Activated T-cell treated with anti-CD3 and anti-CD28 coated beads, Interleukin-2, amount 50 U/mL, for 72 hours (primary cell): ENCODE measurements around the gene OR51V1. TPM values are rescaled to one million over a fixed set of nuclear protein-coding genes. Genes with fewer than 3 reads are reported as not detected.

Experiments
- ATAC-seq, 2 donors: fragments of 150-1000 bp; cut with Tn5 transposase; replicated peaks in 1 of 2; 2 replicates each; pipeline ENCODE4 v1.10.0; 2021; ENCODE audit warnings: moderate library complexity in 2 of 2, mild to moderate bottlenecking in 1 of 2
- DNase-seq, 2 donors: peaks; one replicate each; pipeline ENCODE4 v3.0.0; 2021 to 2022; ENCODE audit warnings: mixed read lengths in 1 of 2
- H3K27ac Mint-ChIP-seq: one replicate; pipeline ENCODE4 v1.8.0; 2022; ENCODE audit warnings: mild to moderate bottlenecking, moderate library complexity, mixed read lengths
- H3K27me3 Mint-ChIP-seq: one replicate; pipeline ENCODE4 v1.8.0; 2022; ENCODE audit warnings: low read depth, mixed read lengths
- H3K36me3 Mint-ChIP-seq, 2 donors: one replicate each; pipeline ENCODE4 v1.8.0; 2022; ENCODE audit warnings: mixed read lengths in 2 of 2, mild to moderate bottlenecking in 1 of 2; ENCODE audit not compliant: insufficient read depth in 2 of 2
- H3K4me1 Mint-ChIP-seq: one replicate; pipeline ENCODE4 v1.8.0; 2022; ENCODE audit warnings: low read depth, mixed read lengths
- H3K4me3 Mint-ChIP-seq, 2 donors: one replicate each; pipeline ENCODE4 v1.8.0; 2022; ENCODE audit warnings: mild to moderate bottlenecking in 2 of 2, mixed read lengths in 2 of 2, moderate library complexity in 2 of 2
- H3K9me3 Mint-ChIP-seq, 2 donors: one replicate each; pipeline ENCODE4 v1.8.0; 2022; ENCODE audit warnings: mixed read lengths in 2 of 2
- total RNA-seq, 2 donors: library from RNA; stranded (reverse); gene quantifications; one replicate each; pipeline ENCODE4 v1.2.3, GENCODE V29; 2022

The OR51V1 gene
- total RNA-seq, 2 donors from 2014 or later: not detected

GRCh38 chr11:5238486-5238885 is 38.0 kb upstream of the OR51V1 start:
- no peaks in the 10 kb centered on the region for H3K9me3 Mint-ChIP-seq
- DNase-seq: no peak

DNA sequence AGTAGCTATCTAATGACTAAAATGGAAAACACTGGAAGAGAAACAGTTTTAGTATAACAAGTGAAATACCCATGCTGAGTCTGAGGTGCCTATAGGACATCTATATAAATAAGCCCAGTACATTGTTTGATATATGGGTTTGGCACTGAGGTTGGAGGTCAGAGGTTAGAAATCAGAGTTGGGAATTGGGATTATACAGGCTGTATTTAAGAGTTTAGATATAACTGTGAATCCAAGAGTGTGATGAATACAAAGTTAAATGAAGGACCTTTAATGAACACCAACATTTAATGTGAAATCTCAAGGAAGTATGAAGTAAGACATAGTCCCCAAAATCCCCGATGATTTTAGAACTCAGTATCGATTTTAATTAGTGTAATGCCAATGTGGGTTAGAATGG is 36.9 kb upstream of the OR51V1 start:
- no peak for ATAC-seq
- no peak overlapping the region for H3K4me3 Mint-ChIP-seq
- peak overlapping the region; percentile 12 for H3K27ac Mint-ChIP-seq
- DNase-seq: no peak
- H3K27me3 Mint-ChIP-seq: peaks cover 6% of the 10 kb centered on the region
- no peaks in the 10 kb centered on the region for H3K9me3 Mint-ChIP-seq
- peaks cover 6% of the 10 kb centered on the region for H3K4me1 Mint-ChIP-seq
- no peaks in the 10 kb centered on the region for H3K36me3 Mint-ChIP-seq

More at GRCh38 chr11:5238486-5238885, 38.0 kb upstream of the OR51V1 start:
- Mint-ChIP-seq H3K27me3 (peaks cover 6% of the 10 kb centered on the region), H3K4me3 (no peak overlapping the region), H3K4me1 (peaks cover 6% of the 10 kb centered on the region), H3K27ac (no peak overlapping the region), H3K36me3 (no peaks in the 10 kb centered on the region)
- no peak for ATAC-seq

- no peaks in the 10 kb centered on the region for H3K9me3 Mint-ChIP-seq
- no peak for DNase-seq
- peaks cover 6% of the 10 kb centered on the region for H3K27me3 Mint-ChIP-seq
- no peak for ATAC-seq
- H3K27ac Mint-ChIP-seq: no peak overlapping the region
- H3K36me3 Mint-ChIP-seq: no peaks in the 10 kb centered on the region
- H3K4me1 Mint-ChIP-seq: peaks cover 6% of the 10 kb centered on the region
- H3K4me3 Mint-ChIP-seq: no peak overlapping the region
Observed at GRCh38 chr11:5235364-5236095, 35.0 kb upstream of the OR51V1 start.

GRCh38 chr11:5234381-5234834 is 33.9 kb upstream of the OR51V1 start, which contains the start of gene HBD:
TSS of gene HBD (minus strand) at chr11:5234483. CDS start at chr11:5234433, 50 bp downstream.
- no peak within 1 kb of the TSS for H3K27ac Mint-ChIP-seq
- peaks cover 6% of the 10 kb centered on the region for H3K4me1 Mint-ChIP-seq
- H3K27me3 Mint-ChIP-seq: peaks cover 6% of the 10 kb centered on the region
- no peak for DNase-seq
- no peaks in the 10 kb centered on the region for H3K36me3 Mint-ChIP-seq
- H3K9me3 Mint-ChIP-seq: no peaks in the 10 kb centered on the region
- no peak for ATAC-seq
- H3K4me3 Mint-ChIP-seq: no peak within 1 kb of the TSS

DNA sequence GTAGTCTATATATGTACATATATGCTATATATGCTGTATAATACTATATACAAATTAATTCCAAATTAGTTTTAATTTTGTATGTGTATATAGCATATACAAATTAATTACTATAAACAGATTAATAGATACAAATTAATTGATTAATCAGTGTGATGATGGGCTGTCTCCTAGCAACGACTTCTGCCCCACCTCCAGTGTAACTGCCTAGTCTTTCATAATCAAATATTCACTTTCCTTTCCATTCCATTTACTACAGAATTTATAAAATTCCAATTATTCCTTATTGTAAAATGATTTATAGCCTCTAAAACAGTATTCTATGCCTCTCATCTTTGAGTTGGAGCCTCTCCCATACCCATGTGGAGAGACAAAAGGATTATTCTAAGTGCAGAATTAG is 32.8 kb upstream of the OR51V1 start:
- Mint-ChIP-seq H3K9me3 (no peaks in the 10 kb centered on the region), H3K27me3 (no peaks in the 10 kb centered on the region), H3K27ac (no peak overlapping the region), H3K36me3 (no peaks in the 10 kb centered on the region), H3K4me3 (no peak overlapping the region), H3K4me1 (peaks cover 6% of the 10 kb centered on the region)
- ATAC-seq: no peak
- DNase-seq: no peak

DNA sequence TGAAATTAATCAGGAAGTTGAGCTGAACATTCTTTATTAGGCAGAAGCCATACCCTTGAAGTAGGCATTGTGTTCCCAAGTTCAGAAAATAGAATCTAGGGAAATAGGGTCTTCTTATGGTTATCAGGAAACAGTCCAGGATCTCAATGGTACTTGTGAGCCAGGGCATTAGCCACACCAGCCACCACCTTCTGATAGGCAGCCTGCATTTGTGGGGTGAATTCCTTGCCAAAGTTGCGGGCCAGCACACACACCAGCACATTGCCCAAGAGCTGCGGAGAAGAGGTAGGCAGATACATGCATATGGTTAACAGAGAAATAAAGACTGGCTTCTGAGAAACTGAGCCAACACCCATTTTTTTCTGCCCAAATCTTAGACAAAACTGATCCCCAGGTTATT is 32.3 kb upstream of the OR51V1 start:
- H3K4me1 Mint-ChIP-seq: peaks cover 6% of the 10 kb centered on the region
- no peaks in the 10 kb centered on the region for H3K9me3 Mint-ChIP-seq
- H3K36me3 Mint-ChIP-seq: no peaks in the 10 kb centered on the region
- no peaks in the 10 kb centered on the region for H3K27me3 Mint-ChIP-seq
- no peak overlapping the region for H3K27ac Mint-ChIP-seq
- DNase-seq: no peak
- H3K4me3 Mint-ChIP-seq: no peak overlapping the region
- ATAC-seq: no peak

GRCh38 chr11:5232176-5232575 is 31.7 kb upstream of the OR51V1 start:
- Mint-ChIP-seq H3K4me1 (peaks cover 6% of the 10 kb centered on the region), H3K4me3 (no peak overlapping the region), H3K27ac (no peak overlapping the region), H3K9me3 (no peaks in the 10 kb centered on the region), H3K27me3 (no peaks in the 10 kb centered on the region), H3K36me3 (no peaks in the 10 kb centered on the region)
- DNase-seq (no peak), ATAC-seq (no peak)

GRCh38 chr11:5231111-5231510 is 30.6 kb upstream of the OR51V1 start:
- no peaks in the 10 kb centered on the region for H3K9me3 Mint-ChIP-seq
- no peaks in the 10 kb centered on the region for H3K27me3 Mint-ChIP-seq
- H3K36me3 Mint-ChIP-seq: no peaks in the 10 kb centered on the region
- no peak overlapping the region for H3K27ac Mint-ChIP-seq
- H3K4me1 Mint-ChIP-seq: peaks cover 6% of the 10 kb centered on the region
- no peak for DNase-seq
- ATAC-seq: no peak
- no peak overlapping the region for H3K4me3 Mint-ChIP-seq

- H3K27ac Mint-ChIP-seq: no peak overlapping the region
- no peaks in the 10 kb centered on the region for H3K36me3 Mint-ChIP-seq
- H3K4me3 Mint-ChIP-seq: no peak overlapping the region
- DNase-seq (no peak), ATAC-seq (no peak)
- H3K4me1 Mint-ChIP-seq: peaks cover 6% of the 10 kb centered on the region
- H3K27me3 Mint-ChIP-seq: no peaks in the 10 kb centered on the region
- no peaks in the 10 kb centered on the region for H3K9me3 Mint-ChIP-seq
Observed at GRCh38 chr11:5230266-5230665, 29.8 kb upstream of the OR51V1 start.

DNA sequence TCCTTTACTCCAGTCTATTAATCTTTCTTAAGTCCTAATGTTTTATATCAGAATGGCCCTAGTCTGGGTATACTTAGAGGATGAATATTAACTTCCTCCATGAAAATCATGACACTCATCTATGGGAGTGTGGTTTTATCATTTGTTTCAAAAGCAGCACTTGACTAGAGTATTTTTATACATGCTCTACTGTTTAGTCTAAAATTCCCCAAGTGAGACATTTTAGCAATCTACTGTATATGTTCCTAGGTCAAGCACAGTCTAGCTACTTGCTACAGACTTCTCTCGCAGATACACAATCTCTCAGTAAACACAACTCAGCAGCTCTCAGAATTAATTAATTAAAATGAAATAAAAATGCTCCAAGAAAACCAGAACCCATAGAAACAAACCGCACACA is 29.3 kb upstream of the OR51V1 start:
- no peak for DNase-seq
- no peak for ATAC-seq
- Mint-ChIP-seq H3K4me1 (peaks cover 6% of the 10 kb centered on the region), H3K4me3 (no peak overlapping the region), H3K27me3 (no peaks in the 10 kb centered on the region), H3K9me3 (no peaks in the 10 kb centered on the region), H3K36me3 (no peaks in the 10 kb centered on the region), H3K27ac (no peak overlapping the region)

- no peak for DNase-seq
- Mint-ChIP-seq H3K27me3 (no peaks in the 10 kb centered on the region), H3K4me1 (peaks cover 2% of the 10 kb centered on the region), H3K4me3 (no peak overlapping the region), H3K27ac (no peak overlapping the region), H3K36me3 (no peaks in the 10 kb centered on the region), H3K9me3 (no peaks in the 10 kb centered on the region)
- no peak for ATAC-seq
Observed at GRCh38 chr11:5229356-5229755, 28.9 kb upstream of the OR51V1 start.

GRCh38 chr11:5228124-5228523 is 27.6 kb upstream of the OR51V1 start:
- H3K4me3 Mint-ChIP-seq: no peak overlapping the region
- DNase-seq (no peak), ATAC-seq (no peak)
- no peaks in the 10 kb centered on the region for H3K27me3 Mint-ChIP-seq
- H3K4me1 Mint-ChIP-seq: no peaks in the 10 kb centered on the region
- H3K9me3 Mint-ChIP-seq: no peaks in the 10 kb centered on the region
- H3K36me3 Mint-ChIP-seq: no peaks in the 10 kb centered on the region
- H3K27ac Mint-ChIP-seq: no peak overlapping the region

DNA sequence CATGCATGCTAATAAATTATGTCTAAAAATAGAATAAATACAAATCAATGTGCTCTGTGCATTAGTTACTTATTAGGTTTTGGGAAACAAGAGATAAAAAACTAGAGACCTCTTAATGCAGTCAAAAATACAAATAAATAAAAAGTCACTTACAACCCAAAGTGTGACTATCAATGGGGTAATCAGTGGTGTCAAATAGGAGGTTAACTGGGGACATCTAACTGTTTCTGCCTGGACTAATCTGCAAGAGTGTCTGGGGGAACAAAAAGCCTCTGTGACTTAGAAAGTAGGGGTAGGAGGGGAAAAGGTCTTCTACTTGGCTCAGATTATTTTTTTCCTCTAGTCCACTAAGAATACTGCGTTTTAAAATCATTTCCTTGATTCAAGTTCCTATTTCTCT is 27.2 kb upstream of the OR51V1 start:
- Mint-ChIP-seq H3K4me1 (no peaks in the 10 kb centered on the region), H3K36me3 (no peaks in the 10 kb centered on the region), H3K27me3 (no peaks in the 10 kb centered on the region), H3K4me3 (no peak overlapping the region), H3K9me3 (no peaks in the 10 kb centered on the region), H3K27ac (no peak overlapping the region)
- DNase-seq (no peak), ATAC-seq (no peak)

DNA sequence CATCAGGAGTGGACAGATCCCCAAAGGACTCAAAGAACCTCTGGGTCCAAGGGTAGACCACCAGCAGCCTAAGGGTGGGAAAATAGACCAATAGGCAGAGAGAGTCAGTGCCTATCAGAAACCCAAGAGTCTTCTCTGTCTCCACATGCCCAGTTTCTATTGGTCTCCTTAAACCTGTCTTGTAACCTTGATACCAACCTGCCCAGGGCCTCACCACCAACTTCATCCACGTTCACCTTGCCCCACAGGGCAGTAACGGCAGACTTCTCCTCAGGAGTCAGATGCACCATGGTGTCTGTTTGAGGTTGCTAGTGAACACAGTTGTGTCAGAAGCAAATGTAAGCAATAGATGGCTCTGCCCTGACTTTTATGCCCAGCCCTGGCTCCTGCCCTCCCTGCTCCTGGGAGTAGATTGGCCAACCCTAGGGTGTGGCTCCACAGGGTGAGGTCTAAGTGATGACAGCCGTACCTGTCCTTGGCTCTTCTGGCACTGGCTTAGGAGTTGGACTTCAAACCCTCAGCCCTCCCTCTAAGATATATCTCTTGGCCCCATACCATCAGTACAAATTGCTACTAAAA is 26.3 kb upstream of the OR51V1 start, which contains the start of gene HBB:
Gene HBB (minus strand): TSS at position 340 of the 579 bp plus-strand sequence. CDS start 50 bp downstream, at position 290.
- H3K36me3 Mint-ChIP-seq: no peaks in the 10 kb centered on the region
- no peaks in the 10 kb centered on the region for H3K4me1 Mint-ChIP-seq
- H3K27me3 Mint-ChIP-seq: no peaks in the 10 kb centered on the region
- no peak for DNase-seq
- ATAC-seq: no peak
- H3K27ac Mint-ChIP-seq: no peak within 1 kb of the TSS
- H3K9me3 Mint-ChIP-seq: no peaks in the 10 kb centered on the region
- H3K4me3 Mint-ChIP-seq: no peak within 1 kb of the TSS
